Measurements from ENCODE around the gene PCDH15. TPM values are rescaled to one million over a fixed set of nuclear protein-coding genes. Genes with fewer than 3 reads are reported as not detected.

PCDH15 gene
- total and polyA plus RNA-seq, 2 of the 8 experiments (the other 6 are each of a cell fraction or from before 2014, with no cell fraction given), result 0.11 TPM; not detected in 1

- TF ChIP-seq CHD7 (IDR thresholded peaks at IDR 0.05; ENCODE audit: insufficient replicate concordance, low read length) (no peak), EGR1 (IDR thresholded peaks at IDR 0.05; ENCODE audit: borderline replicate concordance, low read depth, low read length) (no peak), BCL11A (IDR thresholded peaks at IDR 0.05; ENCODE audit: low read depth in 2 of 2, low read length in 2 of 2) (no peak), SRF (IDR thresholded peaks at IDR 0.05; ENCODE audit: low read depth, low read length) (no peak), MAFK (IDR thresholded peaks at IDR 0.05; ENCODE audit: low read depth, low read length) (no peak), E2F6 (IDR thresholded peaks at IDR 0.05) (no peak), SIN3A (conservative IDR thresholded peaks at IDR 0.05 in 1 of 2, IDR thresholded peaks at IDR 0.05 in 1 of 2; ENCODE audit: low read depth in 1 of 2, low read length in 2 of 2) (no peak), ATF3 (IDR thresholded peaks at IDR 0.05; ENCODE audit: insufficient read depth, low read depth, low read length) (no peak)
These were observed 140.6 kb downstream of the PCDH15 start (continued) for GRCh38 chr10:54660397-54660796.
